Tongue (tissue), 2 donors: Measurements from ENCODE around the gene SAMD10. TPM values are rescaled to one million over a fixed set of nuclear protein-coding genes. Genes with fewer than 3 reads are reported as not detected.
"Not testable (repeated sequence)": the region's sequence is repeated elsewhere in the genome, so short reads cannot be mapped to it uniquely, and the experiment has no call there.

ENCODE experiments used
- DNase-seq: peaks from one replicate; pipeline ENCODE4 v3.0.0-alpha.2; 2015
- total RNA-seq: library from RNA; depleted of rRNA; stranded (reverse); fragments of >200 nt; gene quantifications from one replicate; pipeline ENCODE4 v1.2.3, GENCODE V29; 2014

The SAMD10 gene
- 2.6 TPM for total RNA-seq

GRCh38 chr20:63979557-63980316 lies at the start of gene SAMD10:
TSS of gene SAMD10 (minus strand) at chr20:63979642. CDS start at chr20:63979467, 175 bp downstream.
- peak; percentile 85 for DNase-seq

- peak; percentile 38 for DNase-seq
Observed at GRCh38 chr20:64027981-64028685, 48.7 kb upstream of the SAMD10 start.

DNA sequence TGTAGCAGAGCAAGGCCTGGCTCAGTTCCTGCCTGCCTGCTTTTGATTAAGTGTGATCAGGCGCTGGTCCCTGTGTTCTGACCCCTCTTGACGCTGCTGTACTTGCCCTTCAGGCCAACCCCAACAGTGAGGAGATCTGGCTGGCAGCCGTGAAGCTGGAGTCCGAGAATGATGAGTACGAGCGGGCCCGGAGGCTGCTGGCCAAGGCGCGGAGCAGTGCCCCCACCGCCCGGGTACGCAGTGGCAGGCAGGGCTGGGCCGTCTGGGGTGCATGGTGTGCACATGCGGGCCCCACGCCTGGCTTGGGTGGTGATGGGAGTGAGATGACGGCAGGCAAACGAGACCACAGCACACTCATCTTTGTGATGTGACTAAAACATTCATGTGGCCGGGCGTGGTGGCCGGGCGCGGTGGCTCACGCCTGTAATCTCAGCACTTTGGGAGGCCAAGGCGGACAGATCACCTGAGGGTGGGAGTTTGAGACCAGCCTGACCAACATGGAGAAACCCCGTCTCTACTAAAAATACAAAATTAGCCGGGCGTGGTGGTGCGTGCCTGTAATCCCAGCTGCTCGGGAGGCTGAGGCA lies 46.5 kb upstream of the SAMD10 start:
- no peak for DNase-seq

- DNase-seq: no peak
Observed at GRCh38 chr20:64025101-64025825, 45.8 kb upstream of the SAMD10 start.

GRCh38 chr20:64024141-64024990 lies 44.9 kb upstream of the SAMD10 start:
- no peak for DNase-seq

GRCh38 chr20:64023361-64024140 lies 44.1 kb upstream of the SAMD10 start:
- no peak for DNase-seq

GRCh38 chr20:64022671-64023360 lies 43.4 kb upstream of the SAMD10 start:
- DNase-seq: no peak

DNA sequence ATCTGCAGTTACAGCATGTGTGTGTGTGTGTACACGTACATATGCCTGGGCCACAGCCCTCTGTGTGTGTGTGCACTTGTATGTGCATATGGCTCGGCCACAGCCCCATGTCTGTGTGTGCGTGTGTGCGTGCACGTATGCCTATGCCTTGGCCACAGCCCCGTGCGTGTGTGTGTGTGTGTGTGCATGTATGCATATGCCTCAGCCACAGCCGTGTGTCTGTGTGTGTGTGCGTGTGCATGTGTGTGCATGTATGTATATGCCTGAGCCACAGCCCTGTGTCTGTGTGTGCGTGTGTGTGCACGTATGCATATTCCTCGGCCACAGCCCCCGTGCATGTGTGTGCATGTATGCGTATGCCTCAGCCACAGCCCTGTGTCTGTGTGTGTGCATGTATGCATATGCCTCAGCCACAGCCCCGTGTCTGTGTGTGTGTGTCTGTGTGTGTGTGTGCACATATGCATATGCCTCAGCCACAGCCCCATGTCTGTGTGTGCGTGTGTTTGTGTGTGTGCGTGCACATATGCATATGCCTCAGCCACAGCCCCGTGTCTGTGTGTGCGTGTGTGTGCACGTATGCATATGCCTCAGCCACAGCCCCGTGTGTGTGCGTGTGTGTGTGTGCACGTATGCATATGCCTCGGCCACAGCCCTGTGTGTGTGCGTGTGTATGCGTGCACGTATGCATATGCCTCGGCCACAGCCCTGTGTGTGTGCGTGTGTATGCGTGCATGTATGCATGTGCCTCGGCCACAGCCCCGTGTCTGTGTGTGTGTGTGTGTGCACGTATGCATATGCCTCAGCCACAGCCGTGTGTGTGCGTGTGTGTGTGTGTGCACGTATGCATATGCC lies 41.9 kb upstream of the SAMD10 start:
- DNase-seq: no peak

GRCh38 chr20:64015635-64016034 lies 36.2 kb upstream of the SAMD10 start:
- no peak for DNase-seq

- not testable (repeated sequence) for DNase-seq
Observed at GRCh38 chr20:64012385-64013154, 33.1 kb upstream of the SAMD10 start.

GRCh38 chr20:64011366-64011779 lies 31.9 kb upstream of the SAMD10 start:
- no peak for DNase-seq

GRCh38 chr20:64010711-64011237 lies 31.3 kb upstream of the SAMD10 start:
- DNase-seq: no peak

DNA sequence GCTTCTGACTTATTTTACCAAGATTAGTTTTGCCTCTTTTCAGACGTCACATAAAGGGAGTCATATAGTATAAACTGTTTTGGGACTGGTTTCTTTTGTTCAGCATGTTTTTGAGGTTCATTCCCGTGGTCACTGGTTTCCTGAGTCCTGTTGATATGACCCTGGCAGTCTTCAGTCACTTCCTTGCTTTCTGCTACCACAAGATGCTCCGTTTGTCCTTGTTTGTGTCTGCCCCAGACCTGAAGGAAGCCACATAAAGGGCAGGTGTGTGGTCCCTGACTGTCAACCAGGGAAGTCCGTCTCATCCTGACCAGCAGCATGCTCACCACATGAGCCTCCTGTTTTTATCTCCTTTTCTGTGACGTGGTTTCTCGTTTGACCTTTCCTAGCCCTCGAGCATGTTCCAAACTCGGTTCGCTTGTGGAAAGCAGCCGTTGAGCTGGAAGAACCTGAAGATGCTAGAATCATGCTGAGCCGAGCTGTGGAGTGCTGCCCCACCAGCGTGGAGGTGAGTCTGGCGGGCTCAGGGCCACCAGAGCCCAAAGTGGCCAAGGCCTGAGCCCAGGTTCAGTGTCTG lies 30.5 kb upstream of the SAMD10 start:
- no peak for DNase-seq

DNA sequence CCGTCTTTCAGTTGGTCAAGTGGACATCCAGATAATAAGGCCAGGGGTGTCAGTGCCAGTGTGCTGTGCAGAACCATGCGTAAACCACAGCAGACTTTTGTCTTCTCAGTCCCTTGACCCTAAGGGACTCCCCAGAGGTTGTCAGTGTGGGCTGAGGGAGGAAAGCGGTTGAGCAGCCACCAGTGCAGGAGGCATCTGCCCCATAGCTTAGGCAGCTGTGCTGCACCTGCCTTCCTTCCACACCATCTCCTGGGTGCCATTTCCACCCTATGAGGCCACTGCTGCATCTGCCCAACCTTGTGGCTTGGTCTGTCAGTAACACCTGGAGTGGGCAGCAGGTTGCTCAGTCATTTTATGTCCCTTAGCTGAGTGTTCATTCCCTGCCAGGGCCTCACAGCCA lies 27.5 kb upstream of the SAMD10 start:
- no peak for DNase-seq

DNA sequence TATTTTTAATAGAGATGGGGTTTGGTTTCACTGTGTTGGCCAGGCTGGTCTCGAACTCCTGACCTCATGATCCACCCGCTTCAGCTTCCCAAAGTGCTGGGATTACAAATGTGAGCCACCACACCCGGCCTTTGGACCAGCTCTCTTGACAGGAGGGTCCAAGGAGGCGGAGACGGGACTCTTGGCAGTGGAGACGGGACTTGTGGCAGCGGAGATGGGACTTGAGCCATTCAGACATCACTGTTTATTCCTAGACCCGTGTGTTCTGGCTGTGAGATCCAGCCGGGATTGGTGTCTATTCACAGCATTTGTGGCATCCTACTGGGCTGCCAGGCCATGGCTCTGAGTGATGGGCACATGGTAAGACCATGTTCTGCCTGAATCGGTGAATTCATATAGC lies 27.0 kb upstream of the SAMD10 start:
- DNase-seq: no peak

- no peak for DNase-seq
Observed at GRCh38 chr20:64005394-64005793, 26.0 kb upstream of the SAMD10 start.

DNA sequence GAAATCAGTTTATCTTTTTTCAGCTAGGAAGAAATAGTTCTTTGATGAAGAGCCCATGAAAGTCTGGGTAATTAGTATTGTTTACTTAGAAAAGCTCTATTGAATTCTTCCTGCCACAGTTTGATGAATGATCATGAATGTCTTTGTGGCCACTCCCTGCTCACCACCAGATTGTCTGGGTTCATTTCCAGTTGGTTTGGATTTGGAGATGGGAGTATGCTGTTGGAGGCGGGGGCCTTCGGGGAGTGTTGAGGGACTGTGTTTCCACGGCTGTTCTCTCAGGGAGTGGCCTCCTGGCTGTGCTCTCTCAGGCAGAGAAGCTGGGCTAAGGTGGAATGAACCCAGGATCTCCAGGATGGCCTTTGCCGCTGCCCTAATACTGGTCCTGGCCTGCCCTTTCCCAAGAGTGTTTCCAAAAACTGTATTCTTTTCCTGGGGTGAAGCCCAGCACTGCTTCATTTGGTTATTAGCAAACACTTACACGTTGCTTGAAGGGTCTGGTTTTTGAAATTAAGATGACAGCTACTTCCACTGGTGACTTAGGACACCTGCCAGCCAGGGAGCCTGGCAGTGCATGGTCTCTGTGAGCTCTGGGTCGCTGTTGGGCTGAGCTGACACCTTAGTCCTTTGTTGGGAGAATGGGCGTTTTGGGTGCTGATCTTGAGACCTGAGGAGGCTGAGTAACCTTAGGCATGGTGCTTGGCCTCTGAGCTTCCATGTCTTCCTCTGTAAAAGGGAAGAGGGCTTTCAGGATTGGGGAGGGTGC lies 24.7 kb upstream of the SAMD10 start:
- DNase-seq: peak; percentile 27
